IPS-15b (cell line): ENCODE results near the gene NAV2.

Source experiments
- H3K27me3 ChIP-seq: one replicate; pipeline ENCODE4 v1.6.1; 2013; ENCODE audit warnings: low read length; ENCODE audit not compliant: control insufficient read depth, insufficient read depth
- H3K36me3 ChIP-seq: one replicate; pipeline ENCODE4 v1.6.1; 2013; ENCODE audit warnings: low read length; ENCODE audit not compliant: control insufficient read depth, insufficient read depth
- H3K4me1 ChIP-seq: one replicate; pipeline ENCODE4 v1.6.1; 2013; ENCODE audit warnings: mild to moderate bottlenecking, low read length; ENCODE audit not compliant: control insufficient read depth, insufficient read depth
- H3K4me3 ChIP-seq: one replicate; pipeline ENCODE4 v1.5.1; 2013; ENCODE audit warnings: low read depth, low read length
- H3K9ac ChIP-seq: one replicate; pipeline ENCODE4 v1.6.1; 2013; ENCODE audit warnings: low read depth, mild to moderate bottlenecking, low read length
- H3K9me3 ChIP-seq: one replicate; pipeline ENCODE4 v1.6.1; 2013; ENCODE audit warnings: mild to moderate bottlenecking, low read length; ENCODE audit not compliant: control insufficient read depth, insufficient read depth

Gene NAV2

DNA sequence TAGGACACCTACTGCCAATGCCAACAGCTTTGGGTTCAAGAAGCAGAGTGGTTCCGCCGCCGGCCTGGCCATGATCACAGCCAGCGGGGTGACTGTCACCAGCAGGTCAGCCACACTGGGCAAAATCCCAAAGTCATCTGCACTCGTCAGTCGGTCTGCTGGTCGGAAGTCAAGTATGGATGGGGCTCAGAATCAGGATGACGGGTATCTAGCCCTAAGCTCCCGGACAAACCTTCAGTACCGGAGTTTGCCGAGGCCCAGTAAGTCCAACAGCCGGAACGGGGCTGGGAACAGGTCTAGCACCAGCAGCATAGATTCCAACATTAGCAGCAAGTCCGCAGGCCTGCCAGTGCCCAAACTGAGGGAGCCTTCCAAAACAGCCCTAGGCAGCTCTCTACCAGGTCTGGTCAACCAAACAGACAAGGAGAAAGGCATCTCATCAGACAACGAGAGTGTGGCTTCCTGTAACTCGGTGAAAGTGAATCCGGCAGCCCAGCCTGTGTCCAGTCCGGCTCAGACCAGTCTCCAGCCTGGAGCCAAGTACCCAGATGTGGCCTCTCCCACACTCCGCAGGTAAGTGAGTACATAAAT, 332.6 kb downstream of the NAV2 start:
- H3K4me3 ChIP-seq: no peak overlapping the region
- no peak overlapping the region for H3K9ac ChIP-seq
- peaks cover 14% of the 10 kb centered on the region for H3K4me1 ChIP-seq
- H3K36me3 ChIP-seq: peaks cover 38% of the 10 kb centered on the region
- H3K27me3 ChIP-seq: no peaks in the 10 kb centered on the region
- H3K9me3 ChIP-seq: no peaks in the 10 kb centered on the region

GRCh38 chr11:20046416-20046815, 333.8 kb downstream of the NAV2 start:
- no peak overlapping the region for H3K4me3 ChIP-seq
- no peaks in the 10 kb centered on the region for H3K9me3 ChIP-seq
- peaks cover 21% of the 10 kb centered on the region for H3K4me1 ChIP-seq
- H3K27me3 ChIP-seq: no peaks in the 10 kb centered on the region
- H3K36me3 ChIP-seq: peaks cover 35% of the 10 kb centered on the region
- H3K9ac ChIP-seq: no peak overlapping the region

- H3K27me3 ChIP-seq: no peaks in the 10 kb centered on the region
- no peak overlapping the region for H3K4me3 ChIP-seq
- no peaks in the 10 kb centered on the region for H3K9me3 ChIP-seq
- no peak overlapping the region for H3K9ac ChIP-seq
- H3K36me3 ChIP-seq: peaks cover 35% of the 10 kb centered on the region
- H3K4me1 ChIP-seq: peaks cover 19% of the 10 kb centered on the region
Observed at GRCh38 chr11:20047006-20047768, 334.6 kb downstream of the NAV2 start.

GRCh38 chr11:20047769-20048154, 335.1 kb downstream of the NAV2 start:
- peaks cover 35% of the 10 kb centered on the region for H3K36me3 ChIP-seq
- peaks cover 18% of the 10 kb centered on the region for H3K4me1 ChIP-seq

DNA sequence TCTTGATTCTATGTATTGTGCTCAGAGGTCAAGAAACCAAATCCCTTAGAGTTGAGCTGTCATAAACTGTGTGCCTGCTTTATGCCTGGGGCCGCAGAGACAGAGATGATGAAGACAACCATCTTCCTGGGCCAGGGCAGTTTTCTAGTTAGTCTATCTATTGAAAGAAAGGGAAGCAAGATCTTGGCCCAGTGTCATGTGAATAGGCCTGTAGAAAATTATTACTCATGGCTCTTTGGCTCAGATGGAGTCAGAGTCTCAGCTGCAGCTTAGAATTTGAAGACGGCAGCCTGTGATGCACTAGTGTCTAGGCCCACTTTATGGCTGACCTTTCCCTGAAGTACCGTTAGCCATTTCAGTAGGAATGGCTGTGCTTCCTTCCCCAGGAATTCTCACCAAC, 335.6 kb downstream of the NAV2 start:
- H3K9ac ChIP-seq: no peak overlapping the region
- peaks cover 14% of the 10 kb centered on the region for H3K4me1 ChIP-seq
- H3K27me3 ChIP-seq: no peaks in the 10 kb centered on the region
- H3K4me3 ChIP-seq: no peak overlapping the region
- peaks cover 35% of the 10 kb centered on the region for H3K36me3 ChIP-seq
- H3K9me3 ChIP-seq: no peaks in the 10 kb centered on the region

More at GRCh38 chr11:20047769-20048154, 335.1 kb downstream of the NAV2 start:
- Histone ChIP-seq H3K27me3 (no peaks in the 10 kb centered on the region), H3K4me3 (no peak overlapping the region), H3K9me3 (no peaks in the 10 kb centered on the region), H3K9ac (no peak overlapping the region)

DNA sequence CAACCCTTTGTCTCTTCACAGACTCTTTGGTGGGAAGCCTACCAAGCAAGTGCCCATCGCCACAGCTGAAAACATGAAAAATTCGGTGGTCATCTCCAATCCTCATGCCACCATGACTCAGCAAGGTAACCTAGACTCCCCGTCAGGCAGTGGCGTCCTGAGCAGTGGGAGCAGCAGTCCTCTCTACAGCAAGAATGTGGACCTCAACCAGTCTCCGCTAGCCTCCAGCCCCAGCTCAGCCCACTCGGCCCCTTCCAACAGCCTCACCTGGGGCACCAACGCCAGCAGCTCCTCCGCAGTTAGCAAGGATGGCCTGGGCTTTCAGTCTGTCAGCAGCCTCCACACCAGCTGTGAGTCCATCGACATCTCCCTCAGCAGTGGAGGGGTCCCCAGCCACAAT, 336.1 kb downstream of the NAV2 start:
- H3K36me3 ChIP-seq: peaks cover 38% of the 10 kb centered on the region
- no peak overlapping the region for H3K9ac ChIP-seq
- no peak overlapping the region for H3K4me3 ChIP-seq
- no peaks in the 10 kb centered on the region for H3K9me3 ChIP-seq
- no peaks in the 10 kb centered on the region for H3K27me3 ChIP-seq
- H3K4me1 ChIP-seq: peaks cover 14% of the 10 kb centered on the region

DNA sequence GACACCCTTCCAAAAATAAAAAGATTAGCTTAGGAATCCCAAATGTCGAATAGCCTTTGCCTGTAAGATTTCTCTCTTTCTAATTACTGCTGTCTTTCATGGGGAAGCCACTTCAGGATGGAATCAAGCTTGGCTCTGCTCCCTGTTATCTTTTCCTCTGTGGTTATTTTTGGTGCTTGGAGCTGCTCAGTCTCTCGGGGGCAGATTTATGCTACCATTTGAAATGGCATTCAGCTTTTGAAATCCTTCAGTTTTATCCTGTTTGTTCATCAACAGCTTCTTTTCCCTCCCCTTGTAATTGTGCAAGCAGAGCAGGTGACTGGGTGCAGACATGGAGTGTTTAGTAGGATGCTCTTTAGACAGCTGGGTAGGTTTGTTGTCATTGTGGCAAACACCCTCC, 336.6 kb downstream of the NAV2 start:
- H3K9me3 ChIP-seq: no peaks in the 10 kb centered on the region
- H3K9ac ChIP-seq: no peak overlapping the region
- peaks cover 43% of the 10 kb centered on the region for H3K36me3 ChIP-seq
- no peaks in the 10 kb centered on the region for H3K27me3 ChIP-seq
- peaks cover 14% of the 10 kb centered on the region for H3K4me1 ChIP-seq
- no peak overlapping the region for H3K4me3 ChIP-seq

GRCh38 chr11:20050048-20050447, 337.4 kb downstream of the NAV2 start:
- H3K36me3 ChIP-seq: peaks cover 38% of the 10 kb centered on the region
- H3K4me1 ChIP-seq: peaks cover 14% of the 10 kb centered on the region
- no peaks in the 10 kb centered on the region for H3K9me3 ChIP-seq
- H3K27me3 ChIP-seq: no peaks in the 10 kb centered on the region
- no peak overlapping the region for H3K4me3 ChIP-seq
- no peak overlapping the region for H3K9ac ChIP-seq

DNA sequence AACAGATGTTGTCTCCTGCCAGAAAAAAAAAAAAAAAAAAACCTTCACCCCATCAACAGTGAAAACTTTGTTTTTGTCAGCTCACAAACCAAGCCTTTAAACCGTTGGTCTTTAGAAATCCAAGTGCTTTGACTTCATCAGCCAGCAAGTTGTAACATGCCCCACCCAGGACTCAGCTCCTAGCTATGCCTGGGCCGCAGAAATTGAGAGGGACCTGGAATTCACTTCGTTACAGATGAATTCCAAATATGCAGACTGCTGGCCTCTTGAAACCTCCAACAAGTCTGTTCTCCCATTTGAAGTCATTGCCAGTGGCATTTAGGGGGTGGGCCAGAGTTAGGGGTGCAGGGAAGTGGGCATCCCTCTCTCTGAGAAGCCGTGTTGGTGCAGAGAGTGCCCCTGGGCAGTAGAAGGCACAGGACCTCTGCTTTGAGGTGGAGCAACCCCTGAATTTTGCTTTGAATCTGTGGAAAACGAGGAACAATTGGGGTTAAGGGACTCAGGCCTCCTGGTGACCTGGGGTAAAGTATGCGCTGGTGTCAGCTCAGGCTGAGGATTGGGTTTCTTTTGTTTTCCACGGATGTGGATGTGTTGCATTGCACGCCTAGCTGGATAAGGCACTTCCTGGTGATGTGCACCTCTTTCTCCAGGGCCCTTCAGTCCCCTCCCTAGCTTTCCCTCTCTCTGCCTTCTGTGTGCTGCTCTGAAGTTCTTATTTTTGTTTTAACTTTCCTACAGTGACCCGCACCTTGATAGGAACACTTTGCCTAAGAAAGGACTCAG, 338.1 kb downstream of the NAV2 start:
- H3K4me1 ChIP-seq: peaks cover 14% of the 10 kb centered on the region
- H3K36me3 ChIP-seq: peaks cover 34% of the 10 kb centered on the region
- H3K9ac ChIP-seq: no peak overlapping the region
- no peak overlapping the region for H3K4me3 ChIP-seq
- H3K27me3 ChIP-seq: no peaks in the 10 kb centered on the region
- H3K9me3 ChIP-seq: no peaks in the 10 kb centered on the region

GRCh38 chr11:20051469-20052399, 339.1 kb downstream of the NAV2 start:
- Histone ChIP-seq H3K4me1 (peaks cover 17% of the 10 kb centered on the region), H3K36me3 (peaks cover 32% of the 10 kb centered on the region), H3K27me3 (no peaks in the 10 kb centered on the region), H3K4me3 (no peak overlapping the region), H3K9ac (no peak overlapping the region), H3K9me3 (no peaks in the 10 kb centered on the region)

GRCh38 chr11:20053572-20053971, 340.9 kb downstream of the NAV2 start:
- no peaks in the 10 kb centered on the region for H3K27me3 ChIP-seq
- no peak overlapping the region for H3K9ac ChIP-seq
- H3K9me3 ChIP-seq: no peaks in the 10 kb centered on the region
- peaks cover 25% of the 10 kb centered on the region for H3K36me3 ChIP-seq
- H3K4me1 ChIP-seq: peaks cover 18% of the 10 kb centered on the region
- no peak overlapping the region for H3K4me3 ChIP-seq
